IMR-90 (cell line): ENCODE data around the gene IFNG. TPM values are rescaled to one million over a fixed set of nuclear protein-coding genes. Genes with fewer than 3 reads are reported as not detected.

Source experiments
- ATAC-seq: fragments of 200-7000 bp; cut with Tn5 transposase; 2 replicates; pipeline ENCODE4 v1.9.1; 2020; ENCODE audit warnings: low read depth, mild to moderate bottlenecking, moderate library complexity
- BruUV-seq: library from RNA; stranded (reverse); fragments of 400-500 nt; replicated peaks from 2 replicates; lab custom pipeline; 2021; lab: Mats Ljungman, UMichigan
- CTCF ChIA-PET: fragments of 300-600 bp; formaldehyde crosslinking; extraction: SDS; loops from one replicate; lab custom pipeline; 2021; ENCODE audit warnings: antibody characterized with exemption; lab: Yijun Ruan, JAX
- POLR2A ChIA-PET: fragments of 300-600 bp; sonication (Branson Sonifier 250); formaldehyde crosslinking; loops from one replicate; lab custom pipeline; 2022; ENCODE audit warnings: antibody characterized with exemption; ENCODE audit not compliant: unreplicated experiment; lab: Charles Lee
- DNase-seq: peaks from one replicate; pipeline ENCODE4 v3.0.0; 2013
- H2AFZ ChIP-seq: replicated peaks from 2 replicates; pipeline ENCODE3; 2013; ENCODE audit warnings: low read length, mild to moderate bottlenecking; ENCODE audit not compliant: poor library complexity
- H2AK5ac ChIP-seq: 2 replicates; pipeline ENCODE4 v1.6.1; 2013; ENCODE audit warnings: low read depth, low read length, inconsistent platforms
- H2AK9ac ChIP-seq: replicated peaks from 2 replicates; pipeline ENCODE3; 2013; ENCODE audit warnings: mild to moderate bottlenecking, low read depth, low read length, moderate library complexity; ENCODE audit not compliant: poor library complexity
- H2BK120ac ChIP-seq: 2 replicates; pipeline ENCODE4 v1.6.1; 2013; ENCODE audit warnings: low read depth, low read length, inconsistent platforms
- H2BK15ac ChIP-seq: 3 replicates; pipeline ENCODE4 v1.6.1; 2013; ENCODE audit warnings: low read depth, low read length, inconsistent platforms
- H2BK20ac ChIP-seq: 2 replicates; pipeline ENCODE4 v1.6.1; 2013; ENCODE audit warnings: low read depth, mild to moderate bottlenecking, inconsistent platforms, low read length, moderate library complexity
- H2BK5ac ChIP-seq: 2 replicates; pipeline ENCODE4 v1.6.1; 2013; ENCODE audit warnings: mild to moderate bottlenecking, low read depth, low read length, inconsistent platforms; ENCODE audit not compliant: poor library complexity, severe bottlenecking
- H3K14ac ChIP-seq: replicated peaks from 2 replicates; pipeline ENCODE4 v1.6.1; 2013; ENCODE audit warnings: low read depth, low read length, inconsistent platforms
- H3K18ac ChIP-seq: 2 replicates; pipeline ENCODE4 v1.6.1; 2013; ENCODE audit warnings: low read depth, low read length, control low read depth
- H3K23ac ChIP-seq: 2 replicates; pipeline ENCODE4 v1.6.1; 2013; ENCODE audit warnings: low read depth, low read length, inconsistent platforms
- H3K27ac ChIP-seq: 2 replicates; pipeline ENCODE4 v1.5.1; 2013; ENCODE audit warnings: mild to moderate bottlenecking, control low read depth, low read length; ENCODE audit not compliant: insufficient read depth
- H3K27me3 ChIP-seq: 2 replicates; pipeline ENCODE4 v1.6.1; 2013; ENCODE audit warnings: low read length; ENCODE audit not compliant: control insufficient read depth, insufficient read depth
- H3K36me3 ChIP-seq: 2 replicates; pipeline ENCODE4 v1.6.1; 2013; ENCODE audit warnings: low read length, mixed read lengths; ENCODE audit not compliant: control insufficient read depth, insufficient read depth
- H3K4ac ChIP-seq: 2 replicates; pipeline ENCODE4 v1.6.1; 2013; ENCODE audit warnings: low read depth, low read length, inconsistent platforms
- H3K4me1 ChIP-seq: 2 replicates; pipeline ENCODE4 v1.6.1; 2013; ENCODE audit warnings: low read length, mixed read lengths; ENCODE audit not compliant: control insufficient read depth, insufficient read depth
- H3K4me2 ChIP-seq: 2 replicates; pipeline ENCODE4 v1.6.1; 2013; ENCODE audit warnings: low read depth, mild to moderate bottlenecking, control low read depth, low read length, moderate library complexity
- H3K4me3 ChIP-seq: 2 replicates; pipeline ENCODE4 v1.5.1; 2013; ENCODE audit warnings: low read depth, mild to moderate bottlenecking, control low read depth, low read length, moderate library complexity; ENCODE audit not compliant: insufficient read depth
- H3K56ac ChIP-seq: 2 replicates; pipeline ENCODE4 v1.6.1; 2013; ENCODE audit warnings: low read length, inconsistent platforms; ENCODE audit not compliant: insufficient read depth; ENCODE audit errors: extremely low read depth
- H3K79me1 ChIP-seq, 2 experiments: 2 replicates each; pipeline ENCODE4 v1.6.1; 2013; ENCODE audit warnings: low read length in 2 of 2, inconsistent platforms in 1 of 2, low read depth in 1 of 2
- H3K9ac ChIP-seq: 2 replicates; pipeline ENCODE4 v1.6.1; 2013; ENCODE audit warnings: low read depth, low read length, control low read depth
- H3K9me1 ChIP-seq: 2 replicates; pipeline ENCODE4 v1.6.1; 2013; ENCODE audit warnings: low read length, inconsistent platforms; ENCODE audit not compliant: insufficient read depth
- H3K9me3 ChIP-seq: 2 replicates; pipeline ENCODE4 v1.6.1; 2013; ENCODE audit warnings: low read length; ENCODE audit not compliant: control insufficient read depth, insufficient read depth
- H4K20me1 ChIP-seq: 2 replicates; pipeline ENCODE4 v1.6.1; 2013; ENCODE audit warnings: low read length, inconsistent platforms; ENCODE audit not compliant: insufficient read depth
- H4K5ac ChIP-seq: 2 replicates; pipeline ENCODE4 v1.6.1; 2013; ENCODE audit warnings: mild to moderate bottlenecking, low read depth, low read length, control low read depth
- H4K8ac ChIP-seq, 2 experiments: 2 replicates each; pipeline ENCODE4 v1.6.1; 2013; ENCODE audit warnings: low read depth in 2 of 2, low read length in 2 of 2, control low read depth in 1 of 2, inconsistent platforms in 1 of 2
- H4K91ac ChIP-seq: 2 replicates; pipeline ENCODE4 v1.6.1; 2013; ENCODE audit warnings: low read depth, low read length, inconsistent platforms; ENCODE audit not compliant: insufficient read depth
- BHLHE40 ChIP-seq: fragments of 150-350 bp; IDR thresholded peaks from 2 replicates; pipeline ENCODE4 v1.6.1; 2016; ENCODE audit warnings: mild to moderate bottlenecking, low read depth, low read length
- CEBPB ChIP-seq: IDR thresholded peaks from 2 replicates; pipeline ENCODE4 v1.6.1; 2012; ENCODE audit warnings: low read depth, low read length, improper control_type of control experiment
- CHD1 ChIP-seq: IDR thresholded peaks from 2 replicates; pipeline ENCODE4 v1.6.1; 2012; ENCODE audit warnings: low read depth, low read length, improper control_type of control experiment
- CTCF ChIP-seq: conservative IDR thresholded peaks from 2 replicates; pipeline ENCODE4 v1.5.1; 2012; ENCODE audit warnings: mild to moderate bottlenecking, low read depth, low read length, improper control_type of control experiment
- ELK1 ChIP-seq: fragments of 150-350 bp; IDR thresholded peaks from 2 replicates; pipeline ENCODE4 v1.6.1; 2016; ENCODE audit warnings: low read depth, mild to moderate bottlenecking, low read length, moderate library complexity, borderline replicate concordance
- FOS ChIP-seq: fragments of 150-350 bp; IDR thresholded peaks from 2 replicates; pipeline ENCODE4 v1.6.1; 2016; ENCODE audit warnings: low read depth, low read length
- MAFK ChIP-seq: IDR thresholded peaks from 2 replicates; pipeline ENCODE4 v1.6.1; 2012; ENCODE audit warnings: low read depth, low read length, improper control_type of control experiment
- MAZ ChIP-seq: IDR thresholded peaks from 2 replicates; pipeline ENCODE4 v1.6.1; 2012; ENCODE audit warnings: low read depth, mild to moderate bottlenecking, low read length, improper control_type of control experiment, moderate library complexity, borderline replicate concordance
- MXI1 ChIP-seq: IDR thresholded peaks from 2 replicates; pipeline ENCODE4 v1.6.1; 2012; ENCODE audit warnings: low read depth, mild to moderate bottlenecking, low read length, moderate library complexity, borderline replicate concordance
- NFE2L2 ChIP-seq: fragments of 150-350 bp; IDR thresholded peaks from 2 replicates; pipeline ENCODE4 v1.6.1; 2016; ENCODE audit warnings: low read depth, mild to moderate bottlenecking, low read length
- POLR2A ChIP-seq: IDR thresholded peaks from 2 replicates; pipeline ENCODE4 v1.6.1; 2012; ENCODE audit warnings: mild to moderate bottlenecking, low read depth, low read length
- RAD21 ChIP-seq: IDR thresholded peaks from 2 replicates; pipeline ENCODE4 v1.6.1; 2012; ENCODE audit warnings: low read length, improper control_type of control experiment
- RCOR1 ChIP-seq: IDR thresholded peaks from 2 replicates; pipeline ENCODE4 v1.6.1; 2012; ENCODE audit warnings: mild to moderate bottlenecking, low read length, improper control_type of control experiment; ENCODE audit not compliant: insufficient replicate concordance
- RFX5 ChIP-seq: IDR thresholded peaks from 2 replicates; pipeline ENCODE4 v1.8.0; 2012; ENCODE audit warnings: low read depth, mild to moderate bottlenecking, low read length, moderate library complexity
- SMC3 ChIP-seq: fragments of 150-350 bp; IDR thresholded peaks from 2 replicates; pipeline ENCODE4 v1.6.1; 2016; ENCODE audit warnings: low read depth, mild to moderate bottlenecking, antibody characterized with exemption, low read length, moderate library complexity
- USF2 ChIP-seq: fragments of 150-350 bp; IDR thresholded peaks from 2 replicates; pipeline ENCODE4 v1.6.1; 2017; ENCODE audit warnings: mild to moderate bottlenecking, antibody characterized with exemption, low read length, low read depth
- WGBS, 2 experiments: methylation state at CpG; one replicate each; pipeline versions ENCODE4 v1.1.5 to v1.1.7; 2013; ENCODE audit warnings: missing lambda C conversion rate in 2 of 2; ENCODE audit not compliant: insufficient read length in 1 of 2; ENCODE audit errors: extremely low coverage in 2 of 2; 5-methylcytosine and 5-hydroxymethylcytosine counted together
- dilution Hi-C: fragments of 300-500 bp; cut with HindIII; formaldehyde crosslinking; loops from one replicate; pipeline ENCODE4 v1.14.3; 2018; ENCODE audit warnings: low sequenced_read_pairs; ENCODE audit not compliant: unreplicated experiment
- in situ Hi-C: fragments of 300-500 bp; cut with MboI; formaldehyde crosslinking; loops from 3 replicates; pipeline ENCODE4 v1.14.3; 2019; ENCODE audit warnings: low sequenced_read_pairs, inconsistent platforms, mixed read lengths
- intact Hi-C: fragments of 100-400 bp; cut with micrococcal nuclease; formaldehyde crosslinking; loops from 2 replicates; pipeline ENCODE4 v1.10.0; 2022
- polyA plus RNA-seq, 3 experiments: library from polyadenylated mRNA; depleted of rRNA; stranded (reverse); fragments of >200 nt; gene quantifications; 2 replicates each; pipeline ENCODE4 v1.2.3, GENCODE V29; 2012; ENCODE audit warnings: low replicate concordance in 1 of 3
- total RNA-seq: library from RNA; depleted of rRNA; stranded (reverse); fragments of >200 nt; gene quantifications from 2 replicates; pipeline ENCODE4 v1.2.3, GENCODE V29; 2012

Gene IFNG
- total and polyA plus RNA-seq, 2 of the 4 experiments (the other 2 are of a cell fraction), result not detected

GRCh38 chr12:68115281-68115680 lies 44.3 kb downstream of the IFNG start:
- no CpG with 5 or more reads among the region's 2 CpGs for WGBS, 2 experiments
- H2AFZ ChIP-seq, result no peak overlapping the region
- H3K4ac ChIP-seq, result no peak overlapping the region
- H4K91ac ChIP-seq, result no peak overlapping the region
- no TSS peak for BruUV-seq
- TF ChIP-seq RFX5, result no peak
- TF ChIP-seq RCOR1, result no peak
- TF ChIP-seq SMC3, result no peak
- no peak for TF ChIP-seq CHD1
- TF ChIP-seq ELK1, result no peak
- no peak for TF ChIP-seq RAD21
- no peak for TF ChIP-seq USF2
- TF ChIP-seq CTCF, result no peak
- no peak for TF ChIP-seq POLR2A
- TF ChIP-seq MAFK, result no peak
- no peak for TF ChIP-seq MXI1
- TF ChIP-seq MAZ, result no peak
- no peak for TF ChIP-seq FOS
- no peak for TF ChIP-seq CEBPB
- no peak for TF ChIP-seq BHLHE40
- no peak for TF ChIP-seq NFE2L2
- H3K36me3 ChIP-seq, result no peaks in the 10 kb centered on the region
- CTCF ChIA-PET, result no interaction called here
- DNase-seq (no peak), ATAC-seq (no peak)
- H2BK5ac ChIP-seq, result no peak overlapping the region
- no peaks in the 10 kb centered on the region for H4K20me1 ChIP-seq
- dilution Hi-C loops (no loop called here), intact Hi-C loops (no loop called here), in situ Hi-C loops (no loop called here)
- no peak overlapping the region for H3K27ac ChIP-seq
- no peak overlapping the region for H4K5ac ChIP-seq
- H3K9me1 ChIP-seq, result no peaks in the 10 kb centered on the region
- no peak overlapping the region for H2AK5ac ChIP-seq
- no peaks in the 10 kb centered on the region for H3K4me1 ChIP-seq
- no peak overlapping the region for H3K18ac ChIP-seq
- H3K79me1 ChIP-seq, result no peaks in the 10 kb centered on the region
- H2BK15ac ChIP-seq, result no peak overlapping the region
- H3K9ac ChIP-seq, result no peak overlapping the region
- no peak overlapping the region for H3K56ac ChIP-seq
- no peak overlapping the region for H3K4me2 ChIP-seq
- no peak overlapping the region for H3K14ac ChIP-seq
- no peaks in the 10 kb centered on the region; the same call in 1 of the 2 replicates for H3K27me3 ChIP-seq
- H3K23ac ChIP-seq, result no peak overlapping the region
- H2BK120ac ChIP-seq, result no peak overlapping the region
- H3K9me3 ChIP-seq, result no peaks in the 10 kb centered on the region
- H3K4me3 ChIP-seq, result no peak overlapping the region
- no peak overlapping the region for H2AK9ac ChIP-seq
- POLR2A ChIA-PET, result no interaction called here
- H2BK20ac ChIP-seq, result no peak overlapping the region
- no peak overlapping the region for H4K8ac ChIP-seq
